Measurements from ENCODE around the gene VARS2.
"Not testable (repeated sequence)": the region's sequence is repeated elsewhere in the genome, so short reads cannot be mapped to it uniquely, and the experiment has no call there.

Gene VARS2

DNA sequence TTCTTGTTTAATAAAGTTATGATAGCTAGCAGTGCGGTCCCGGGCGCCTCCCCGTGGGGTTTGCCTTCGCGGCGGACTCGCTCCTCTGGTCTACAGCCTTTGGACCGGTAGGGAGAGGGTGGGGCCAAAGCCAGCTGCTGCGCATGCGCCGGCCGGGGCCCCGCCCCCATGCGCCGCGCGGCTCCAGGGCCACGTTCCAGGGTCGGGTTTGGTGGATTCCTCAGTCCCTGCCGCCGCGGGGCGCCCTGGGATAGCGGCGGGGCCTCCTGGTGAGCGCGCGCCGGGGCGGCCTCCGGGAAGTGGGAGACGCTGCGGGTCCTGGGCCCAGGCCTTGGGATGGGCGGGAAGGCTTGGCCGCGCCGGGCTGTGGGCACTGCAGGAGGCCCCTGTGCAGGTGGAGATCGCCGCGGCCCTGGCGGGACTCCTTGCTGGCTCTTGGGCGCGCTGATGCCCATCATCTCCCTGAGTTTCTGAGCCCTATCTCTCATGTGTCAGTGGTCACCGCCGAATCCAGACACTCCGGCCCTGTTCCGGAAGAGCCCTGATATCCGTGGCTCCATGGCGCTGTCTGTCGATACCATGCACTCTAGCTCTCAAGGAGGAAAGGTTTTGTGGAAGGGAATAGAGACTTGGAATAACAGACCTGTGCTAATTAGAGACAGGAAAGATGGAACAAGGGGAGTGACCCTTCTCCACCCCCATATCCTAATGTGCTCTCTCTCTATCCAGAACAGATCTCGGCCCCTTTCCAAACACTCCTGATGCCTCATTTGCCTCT, at the start of gene VARS2:
Gene VARS2, plus strand, starts transcription at position 163 of the 778 bp plus-strand sequence. Its CDS starts 599 bp downstream, at position 762.
- Histone ChIP-seq H3K36me3 (peaks cover 23% of the 10 kb centered on the region), H3K9me3 (no peaks in the 10 kb centered on the region), H3K27ac (peak within 1 kb of the TSS; percentile 35), H3K4me3 (ENCODE audit: low read depth in 1 of 2, low read length in 1 of 2) (peak within 1 kb of the TSS; percentile 75 to 92), H3K27me3 (no peaks in the 10 kb centered on the region), H3K4me1 (ENCODE audit: control insufficient read depth in 1 of 2, insufficient read depth in 1 of 2, low read depth in 1 of 2, low read length in 1 of 2) (peaks cover 15 to 16% of the 10 kb centered on the region in 2 experiments)
- TF ChIP-seq, protein P1, sequence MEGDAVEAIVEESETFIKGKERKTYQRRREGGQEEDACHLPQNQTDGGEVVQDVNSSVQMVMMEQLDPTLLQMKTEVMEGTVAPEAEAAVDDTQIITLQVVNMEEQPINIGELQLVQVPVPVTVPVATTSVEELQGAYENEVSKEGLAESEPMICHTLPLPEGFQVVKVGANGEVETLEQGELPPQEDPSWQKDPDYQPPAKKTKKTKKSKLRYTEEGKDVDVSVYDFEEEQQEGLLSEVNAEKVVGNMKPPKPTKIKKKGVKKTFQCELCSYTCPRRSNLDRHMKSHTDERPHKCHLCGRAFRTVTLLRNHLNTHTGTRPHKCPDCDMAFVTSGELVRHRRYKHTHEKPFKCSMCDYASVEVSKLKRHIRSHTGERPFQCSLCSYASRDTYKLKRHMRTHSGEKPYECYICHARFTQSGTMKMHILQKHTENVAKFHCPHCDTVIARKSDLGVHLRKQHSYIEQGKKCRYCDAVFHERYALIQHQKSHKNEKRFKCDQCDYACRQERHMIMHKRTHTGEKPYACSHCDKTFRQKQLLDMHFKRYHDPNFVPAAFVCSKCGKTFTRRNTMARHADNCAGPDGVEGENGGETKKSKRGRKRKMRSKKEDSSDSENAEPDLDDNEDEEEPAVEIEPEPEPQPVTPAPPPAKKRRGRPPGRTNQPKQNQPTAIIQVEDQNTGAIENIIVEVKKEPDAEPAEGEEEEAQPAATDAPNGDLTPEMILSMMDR (IDR thresholded peaks at IDR 0.05): peak; percentile 39

DNA sequence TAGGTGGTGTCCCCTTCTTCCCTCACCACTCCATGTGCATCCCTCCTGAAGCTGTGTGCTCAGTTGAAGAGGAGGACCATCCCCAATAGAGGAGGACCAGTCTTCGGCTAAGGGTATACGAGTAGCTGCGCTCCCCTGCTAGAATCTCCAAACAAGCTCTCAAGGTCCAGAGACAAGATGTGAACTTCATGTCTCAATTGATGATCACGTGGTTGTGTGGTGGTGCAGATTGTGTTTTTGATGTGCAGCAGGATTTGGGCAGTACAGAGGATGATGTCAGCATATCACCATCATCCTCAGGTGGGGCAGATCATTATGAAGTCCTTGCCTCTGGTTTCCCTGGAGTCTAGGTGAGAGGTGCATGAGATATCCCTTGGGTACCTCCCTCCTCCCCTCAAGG, 49.7 kb upstream of the VARS2 start:
- Histone ChIP-seq H3K9me3 (peaks cover 8% of the 10 kb centered on the region), H3K4me3 (ENCODE audit: low read depth in 1 of 2, low read length in 1 of 2) (no peak overlapping the region), H3K36me3 (no peaks in the 10 kb centered on the region), H3K27me3 (peaks cover 44% of the 10 kb centered on the region), H3K27ac (no peak overlapping the region), H3K4me1 (ENCODE audit: control insufficient read depth in 1 of 2, insufficient read depth in 1 of 2, low read depth in 1 of 2, low read length in 1 of 2) (no peaks in the 10 kb centered on the region)
- TF ChIP-seq, protein P1 (IDR thresholded peaks at IDR 0.05): no peak

DNA sequence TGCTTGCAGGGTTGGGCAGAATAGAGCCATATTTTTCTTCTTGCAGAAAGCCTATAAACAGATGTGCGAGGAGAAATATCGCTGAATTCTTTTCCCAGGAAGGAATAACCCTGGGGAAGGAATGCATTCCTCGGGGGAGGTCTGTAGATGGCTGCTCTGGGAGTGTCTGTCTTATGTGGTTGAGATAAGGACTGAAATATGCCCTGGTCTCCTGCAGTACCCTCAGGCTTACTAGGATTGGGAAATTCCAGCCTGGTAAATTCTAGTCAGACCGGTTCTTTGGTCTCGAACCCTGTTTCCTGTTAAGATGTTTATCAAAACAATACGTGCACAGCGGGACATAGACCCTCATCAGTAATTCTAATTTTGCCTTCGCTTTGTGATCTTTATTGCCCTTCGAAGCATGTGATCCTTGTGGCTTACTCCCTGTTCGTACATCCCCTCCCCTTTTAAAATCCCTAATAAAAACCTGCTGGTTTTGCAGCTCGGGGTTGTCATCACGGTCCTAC, 44.7 kb upstream of the VARS2 start:
- peaks cover 25% of the 10 kb centered on the region for H3K27me3 ChIP-seq
- H3K27ac ChIP-seq; H3K9me3 ChIP-seq; H3K36me3 ChIP-seq; H3K4me1 ChIP-seq (ENCODE audit: control insufficient read depth in 1 of 2, insufficient read depth in 1 of 2, low read depth in 1 of 2, low read length in 1 of 2); H3K4me3 ChIP-seq (ENCODE audit: low read depth in 1 of 2, low read length in 1 of 2): not testable (repeated sequence)

DNA sequence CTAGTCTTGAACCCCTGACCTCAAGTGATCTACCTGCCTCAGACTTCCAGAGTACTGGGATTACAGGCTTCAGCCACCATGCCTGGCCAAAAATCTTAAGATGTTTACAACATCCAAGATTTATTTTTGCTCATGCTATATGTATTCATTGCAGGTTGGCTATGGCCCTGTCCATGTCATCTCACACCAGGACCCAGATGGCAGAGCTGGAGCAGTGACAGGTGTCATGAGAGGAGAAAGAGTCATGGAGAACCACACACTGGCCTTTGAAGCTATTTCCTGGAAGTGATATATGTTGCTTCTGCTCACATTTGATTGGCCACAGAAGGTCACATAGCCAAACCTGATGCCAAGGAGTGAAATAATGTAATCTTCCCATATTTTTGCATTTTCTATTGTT, 43.5 kb upstream of the VARS2 start:
- TF ChIP-seq, protein P1 (IDR thresholded peaks at IDR 0.05): no peak
- H3K27me3 ChIP-seq: peaks cover 13% of the 10 kb centered on the region
- no peaks in the 10 kb centered on the region for H3K36me3 ChIP-seq
- no peaks in the 10 kb centered on the region for H3K4me1 ChIP-seq (ENCODE audit: control insufficient read depth in 1 of 2, insufficient read depth in 1 of 2, low read depth in 1 of 2, low read length in 1 of 2)
- H3K9me3 ChIP-seq: peaks cover 8% of the 10 kb centered on the region
- no peak overlapping the region for H3K27ac ChIP-seq
- H3K4me3 ChIP-seq (ENCODE audit: low read depth in 1 of 2, low read length in 1 of 2): no peak overlapping the region

DNA sequence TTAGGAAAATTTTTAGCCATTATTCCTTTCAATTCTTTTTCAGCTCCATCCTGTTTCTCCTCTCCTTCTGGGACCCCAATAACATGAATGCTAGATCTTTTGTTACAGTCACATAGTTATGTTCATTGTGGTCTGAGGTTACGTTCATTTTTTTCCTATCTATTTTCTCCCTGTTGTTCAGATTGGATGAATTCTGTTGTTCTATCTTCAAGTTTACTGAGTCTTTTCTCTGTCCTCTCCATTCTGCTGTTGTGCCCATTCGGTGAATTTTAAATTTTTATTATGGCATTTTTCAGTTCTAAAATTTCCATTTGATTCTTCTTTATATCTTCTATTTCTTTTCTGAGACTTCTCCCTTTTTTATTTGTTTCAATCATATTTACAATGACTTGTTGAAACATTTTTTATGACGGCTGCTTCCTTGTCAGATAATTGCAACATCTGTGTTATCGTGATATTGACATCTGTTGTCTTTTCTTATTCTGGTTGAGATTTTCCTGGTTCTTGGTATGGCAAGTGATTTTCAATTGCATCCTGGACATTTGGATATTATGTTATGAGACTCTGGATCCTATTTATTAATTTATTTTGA, 42.4 kb upstream of the VARS2 start:
- Histone ChIP-seq H3K36me3 (no peaks in the 10 kb centered on the region), H3K27ac (no peak overlapping the region), H3K4me1 (ENCODE audit: control insufficient read depth in 1 of 2, insufficient read depth in 1 of 2, low read depth in 1 of 2, low read length in 1 of 2) (no peaks in the 10 kb centered on the region), H3K4me3 (ENCODE audit: low read depth in 1 of 2, low read length in 1 of 2) (no peak overlapping the region), H3K9me3 (peaks cover 8% of the 10 kb centered on the region), H3K27me3 (peaks cover 9% of the 10 kb centered on the region)
- TF ChIP-seq, protein P1 (IDR thresholded peaks at IDR 0.05): no peak

DNA sequence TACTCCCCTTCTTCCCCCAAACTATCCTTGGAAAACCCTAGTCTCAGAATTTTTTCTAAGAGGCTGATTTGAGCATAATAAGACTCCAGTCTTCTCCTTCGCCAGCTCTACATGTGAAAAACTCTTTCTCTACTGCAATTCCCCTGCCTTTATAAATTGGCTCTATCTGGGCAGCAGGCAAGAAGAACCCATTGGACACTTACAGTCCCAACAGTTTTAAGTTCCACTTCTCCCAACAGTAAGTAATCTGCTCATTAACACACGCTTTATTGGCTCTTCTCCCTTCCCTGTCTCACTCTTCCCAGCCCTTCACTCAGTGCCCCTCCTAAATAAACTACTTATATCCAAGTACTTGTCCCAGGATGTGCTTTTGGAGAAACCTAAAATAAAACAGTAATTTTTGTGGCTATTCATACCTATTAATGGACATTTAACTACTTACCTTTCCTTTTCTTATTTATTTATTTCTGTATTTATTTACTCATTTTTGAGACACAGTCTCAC, 40.8 kb upstream of the VARS2 start:
- TF ChIP-seq, protein P1 (IDR thresholded peaks at IDR 0.05): no peak
- Histone ChIP-seq H3K9me3 (peaks cover 8% of the 10 kb centered on the region), H3K27ac (no peak overlapping the region), H3K4me1 (ENCODE audit: control insufficient read depth in 1 of 2, insufficient read depth in 1 of 2, low read depth in 1 of 2, low read length in 1 of 2) (peaks cover 8 to 9% of the 10 kb centered on the region in 2 experiments), H3K27me3 (no peaks in the 10 kb centered on the region), H3K4me3 (ENCODE audit: low read depth in 1 of 2, low read length in 1 of 2) (no peak overlapping the region), H3K36me3 (no peaks in the 10 kb centered on the region)

DNA sequence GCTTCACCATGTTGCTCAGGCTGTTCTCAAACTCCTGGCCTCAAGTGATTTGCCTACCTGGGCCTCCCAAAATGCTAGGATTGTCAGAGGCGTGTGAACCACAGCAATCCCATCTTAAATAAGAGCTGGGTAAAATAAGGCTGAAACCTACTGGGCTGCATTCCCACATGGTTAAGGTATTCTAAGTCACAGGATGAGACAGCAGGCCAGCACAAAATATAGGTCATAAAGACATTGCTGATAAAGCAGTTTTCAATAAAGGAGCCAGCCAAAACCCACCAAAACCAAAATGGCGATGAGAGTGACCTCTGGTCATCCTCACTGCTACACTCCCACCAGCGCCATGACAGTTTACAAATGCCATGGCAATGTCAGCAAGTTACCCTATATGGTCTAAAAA, 40.2 kb upstream of the VARS2 start:
- H3K36me3 ChIP-seq; H3K27me3 ChIP-seq; H3K4me1 ChIP-seq (ENCODE audit: control insufficient read depth in 1 of 2, insufficient read depth in 1 of 2, low read depth in 1 of 2, low read length in 1 of 2); H3K4me3 ChIP-seq (ENCODE audit: low read depth in 1 of 2, low read length in 1 of 2); H3K27ac ChIP-seq; H3K9me3 ChIP-seq: not testable (repeated sequence)

All from neutrophil (primary cell).